Heart left ventricle (tissue), 16 donors: ENCODE measurements around the gene THSD4. TPM values are rescaled to one million over a fixed set of nuclear protein-coding genes. Genes with fewer than 3 reads are reported as not detected.

Experiments
- ATAC-seq, 4 donors: fragments of 200-7000 bp; cut with Tn5 transposase; one replicate each; pipeline ENCODE4 v1.9.1; 2020 to 2022; ENCODE audit warnings: moderate library complexity in 4 of 4, mild to moderate bottlenecking in 3 of 4, moderate number of reproducible peaks in 1 of 4
- DNase-seq, 5 donors: peaks; one replicate each; pipeline ENCODE4 v3.0.0-alpha.2; 2020
- H3K27ac ChIP-seq, 12 donors: fragments of 200-600 bp; sonication (generic) in 4 of 12; one replicate each; pipeline versions ENCODE4 v1.5.0 to v1.8.0; 2016 to 2022; ENCODE audit warnings: mild to moderate bottlenecking in 2 of 12
- H3K27me3 ChIP-seq, 9 donors: fragments of 200-600 bp; sonication (generic) in 2 of 9; one replicate each; pipeline versions ENCODE4 v1.5.1 to v1.8.0; 2016 to 2022; ENCODE audit warnings: mild to moderate bottlenecking in 3 of 9
- H3K36me3 ChIP-seq, 9 donors: fragments of 200-600 bp; sonication (generic) in 2 of 9; one replicate each; pipeline versions ENCODE4 v1.5.0 to v1.8.0; 2018 to 2022; ENCODE audit warnings: mild to moderate bottlenecking in 2 of 9
- H3K4me1 ChIP-seq, 12 donors: fragments of 200-600 bp; sonication (generic) in 4 of 12; one replicate each; pipeline versions ENCODE4 v1.5.0 to v1.8.0; 2016 to 2022; ENCODE audit warnings: mild to moderate bottlenecking in 3 of 12
- H3K4me3 ChIP-seq, 12 donors: fragments of 200-600 bp; sonication (generic) in 4 of 12; one replicate each; pipeline versions ENCODE4 v1.5.0 to v1.8.0; 2017 to 2022; ENCODE audit warnings: mild to moderate bottlenecking in 9 of 12, moderate library complexity in 4 of 12
- H3K9me3 ChIP-seq, 12 donors: fragments of 200-600 bp; sonication (generic) in 4 of 12; one replicate each; pipeline versions ENCODE4 v1.5.0 to v1.8.0; 2016 to 2022; ENCODE audit warnings: mild to moderate bottlenecking in 1 of 12
- CTCF ChIP-seq, 12 donors: fragments of 200-600 bp; sonication (generic) in 4 of 12; IDR thresholded peaks; one replicate each; pipeline versions ENCODE4 v1.5.0 to v1.8.0; 2018 to 2022; ENCODE audit warnings: antibody characterized with exemption in 12 of 12, mild to moderate bottlenecking in 5 of 12
- POLR2A ChIP-seq, 2 donors: fragments of 450-650 bp; IDR thresholded peaks; one replicate each; pipeline ENCODE4 v1.6.1; 2017; ENCODE audit warnings: antibody characterized with exemption in 2 of 2, mild to moderate bottlenecking in 2 of 2, moderate library complexity in 2 of 2
- WGBS, 4 donors: extraction: QIAGEN DNeasy Blood & Tissue Kit in 2 of 4; methylation state at CpG; one replicate each; pipeline versions ENCODE4 v1.1.5 to v1.1.7; 2013 to 2018; 5-methylcytosine and 5-hydroxymethylcytosine counted together
- intact Hi-C, 10 donors: fragments of 100-400 bp; cut with DNase I; formaldehyde crosslinking; loops; one replicate each; pipeline versions ENCODE4 v1.11.1 to v1.14.2; 2022
- polyA plus RNA-seq, 2 donors: library from polyadenylated mRNA; stranded (reverse); fragments of 200-250 nt; gene quantifications; one replicate each; pipeline ENCODE4 v1.2.3, GENCODE V29; 2013
- total RNA-seq, 9 donors: library from RNA; depleted of rRNA in 2 of 9; stranded (reverse); fragments of >200 nt in 2 of 9; fragmentation: NEBNext Ultra II Directional in 3 of 9; extraction: Animal tissue kit (Norgen Biotek cat#: 25700) in 3 of 9; gene quantifications; one replicate each; pipeline versions ENCODE4 v1.1.0 to v1.2.4, GENCODE V29; 2016 to 2023
- donor health status: ischemic (EF 13 %, LVEDD 7.1; RV severe dilation, severe dysfunction).
- donor health status: healthy with polysubstance abuse.
- donor health status: DM: no; HTN: yes; CAD: no.
- donor health status: DM: no; HTN: no; CAD: no.
- donor health status: ischemic (EF 25% LVEDD 6.9; RV normal size, moderate dysfunction).
- donor health status: ischemic (EF 25% LVEDD 5.7; RV mildly dilated, moderate dysfunction).
- donor health status: healthy.
- donor health status: DM: yes; HTN: yes; CAD: no.
- donor health status: ischemic (EF 35%, LVEDD 5.7; RV mildly dilated, moderate dysfunction).
- donor health status: nonischemic (EF 11% LVEDD 7.7; RV severe dilation, severe dysfunction).
- donor health status: DM: yes; HTN: yes; CAD: no.
- donor health status: PGD.
- donor health status: ischemic (EF 29% LVEDD 5.4; RV normal size, mild dysfunction).
- donor health status: nonischemic (EF 23%, LVEDD 6.1; RV moderate dilation, normal function).

The THSD4 gene
- total and polyA plus RNA-seq, 11 donors, result 32.6 to 206 (median 93.2) TPM

GRCh38 chr15:71480556-71480955 is 365.3 kb downstream of the THSD4 start:
- ATAC-seq (no peak), DNase-seq (no peak)
- Histone ChIP-seq H3K36me3 (peaks cover 0 to 3% (median 0%) of the 10 kb centered on the region in 9 donors), H3K4me1 (peaks cover 0 to 4% (median 0%) of the 10 kb centered on the region in 12 donors), H3K9me3 (no peaks in the 10 kb centered on the region), H3K27me3 (no peaks in the 10 kb centered on the region), H3K4me3 (no peak overlapping the region), H3K27ac (no peak overlapping the region)
- intact Hi-C loops, result no loop called here
- 77 to 88% (median 82%) methylated on average over 6 of the region's 6 CpGs for WGBS, 4 donors
- TF ChIP-seq CTCF (IDR thresholded peaks at IDR 0.05) (no peak), POLR2A (IDR thresholded peaks at IDR 0.05) (no peak)

GRCh38 chr15:71484080-71484479 is 368.8 kb downstream of the THSD4 start:
- no peaks in the 10 kb centered on the region for H3K27me3 ChIP-seq
- H3K27ac ChIP-seq, result no peak overlapping the region
- H3K4me3 ChIP-seq, result no peak overlapping the region
- WGBS, 4 donors, result 81 to 85% (median 83%) methylated on average over 4 of the region's 4 CpGs
- TF ChIP-seq POLR2A (IDR thresholded peaks at IDR 0.05) (no peak), CTCF (IDR thresholded peaks at IDR 0.05) (no peak)
- DNase-seq, result no peak
- peaks cover 0 to 9% (median 0%) of the 10 kb centered on the region in 12 donors for H3K4me1 ChIP-seq
- ATAC-seq, result no peak
- H3K36me3 ChIP-seq, result no peaks in the 10 kb centered on the region
- H3K9me3 ChIP-seq, result no peaks in the 10 kb centered on the region
- intact Hi-C loops, result no loop called here

GRCh38 chr15:71485094-71485693 is 369.9 kb downstream of the THSD4 start:
- 79 to 93% (median 90%) methylated on average over 2 of the region's 2 CpGs for WGBS, 4 donors
- Histone ChIP-seq H3K27ac (no peak overlapping the region), H3K27me3 (no peaks in the 10 kb centered on the region), H3K4me3 (no peak overlapping the region), H3K36me3 (no peaks in the 10 kb centered on the region), H3K4me1 (peaks cover 0 to 9% (median 0%) of the 10 kb centered on the region in 12 donors), H3K9me3 (no peaks in the 10 kb centered on the region)
- ATAC-seq, result no peak
- DNase-seq, result no peak
- intact Hi-C loops, result no loop called here
- TF ChIP-seq CTCF (IDR thresholded peaks at IDR 0.05), result peak in 6 of 12 donors; percentile 6 to 42 (median 25)
- TF ChIP-seq POLR2A (IDR thresholded peaks at IDR 0.05), result no peak

DNA sequence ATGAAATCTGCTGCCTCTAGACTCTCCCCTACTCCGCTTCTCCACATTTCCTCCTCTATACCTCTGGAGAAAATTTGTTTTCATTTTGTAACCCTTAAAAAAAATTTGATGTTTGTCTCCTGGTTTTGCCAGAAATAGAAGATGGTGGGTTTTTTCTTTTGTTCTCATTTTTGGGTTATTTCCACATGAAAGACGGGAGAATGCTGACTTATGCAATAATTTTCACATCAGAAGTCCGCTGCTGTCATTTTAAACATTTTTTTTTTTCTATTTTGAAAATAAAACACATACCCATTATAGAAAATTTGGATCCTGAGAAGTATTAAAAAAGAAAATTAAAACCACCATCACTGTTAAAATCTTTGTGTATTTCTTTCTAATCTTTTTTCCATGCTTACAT is 374.3 kb downstream of the THSD4 start:
- Histone ChIP-seq H3K4me3 (no peak overlapping the region), H3K27me3 (no peaks in the 10 kb centered on the region), H3K9me3 (peaks cover 0 to 10% (median 0%) of the 10 kb centered on the region in 12 donors), H3K36me3 (no peaks in the 10 kb centered on the region), H3K4me1 (peaks cover 0 to 24% (median 4%) of the 10 kb centered on the region in 12 donors), H3K27ac (no peak overlapping the region)
- ATAC-seq (no peak), DNase-seq (no peak)
- intact Hi-C loops, result no loop called here
- TF ChIP-seq POLR2A (IDR thresholded peaks at IDR 0.05) (no peak), CTCF (IDR thresholded peaks at IDR 0.05) (no peak)
- WGBS, 4 donors, result 88 to 91% (median 89%) methylated on average over 3 of the region's 3 CpGs
